ENCODE results near the gene BCOR.

- TF ChIP-seq CTCF (IDR thresholded peaks at IDR 0.05) (no peak), POLR2A (IDR thresholded peaks at IDR 0.05) (no peak)
Observed at GRCh38 chrX:40076750-40077575, 20.8 kb downstream of the BCOR start.
